A549 (cell line): ENCODE measurements around the gene LCN2.

Experiments used
- BHLHE40 ChIP-seq: IDR thresholded peaks from 2 replicates; pipeline ENCODE4 v1.6.1; 2012; ENCODE audit warnings: low read depth, low read length, inconsistent platforms
- EHF ChIP-seq: fragments of 250-450 bp; sonication (Bioruptor Pico); IDR thresholded peaks from 2 replicates; pipeline ENCODE4 v1.5.0; 2020; ENCODE audit warnings: mild to moderate bottlenecking
- EP300 ChIP-seq, 2 experiments: fragments of >200 bp; sonication (Bioruptor Twin); formaldehyde crosslinking; IDR thresholded peaks; 2 replicates in 1 of 2; 3 replicates in 1 of 2; pipeline ENCODE4 v1.6.1; 2016 to 2017
- ESRRA ChIP-seq: fragments of 150-350 bp; IDR thresholded peaks from 2 replicates; pipeline ENCODE4 v1.6.1; 2014; ENCODE audit warnings: mild to moderate bottlenecking, low read length, borderline replicate concordance
- MAZ ChIP-seq: fragments of 150-350 bp; IDR thresholded peaks from 2 replicates; pipeline ENCODE4 v1.6.1; 2014; ENCODE audit warnings: antibody characterized with exemption, low read depth, low read length, borderline replicate concordance
- POLR2A ChIP-seq: IDR thresholded peaks from 2 replicates; pipeline ENCODE4 v1.6.1; 2012; ENCODE audit warnings: mild to moderate bottlenecking, low read length
- RAD21 ChIP-seq, 2 experiments: fragments of >200 bp in 1 of 2; sonication (Bioruptor Twin) in 1 of 2; formaldehyde crosslinking in 1 of 2; IDR thresholded peaks in 1 of 2; conservative IDR thresholded peaks in 1 of 2; 2 replicates in 1 of 2; 3 replicates in 1 of 2; pipeline ENCODE4 v1.6.1; 2012 to 2018; ENCODE audit warnings: inconsistent platforms in 1 of 2
- RNF2 ChIP-seq: fragments of 200-600 bp; sonication (generic); IDR thresholded peaks from 2 replicates; pipeline ENCODE4 v1.6.1; 2016; ENCODE audit warnings: low read depth, mild to moderate bottlenecking, antibody characterized with exemption, moderate library complexity, borderline replicate concordance
- ZFP36 ChIP-seq: fragments of 450-650 bp; IDR thresholded peaks from 2 replicates; pipeline ENCODE4 v1.6.1; 2014; ENCODE audit warnings: borderline replicate concordance; ENCODE audit not compliant: partially characterized antibody
- TF ChIP-seq, protein P1 (sequence below): fragments of >200 bp; sonication (Bioruptor Twin); formaldehyde crosslinking; IDR thresholded peaks from 3 replicates; pipeline ENCODE4 v1.5.1; 2016
- TF ChIP-seq, protein P2 (sequence below): fragments of 200-600 bp; sonication (generic); IDR thresholded peaks from 2 replicates; pipeline ENCODE4 v1.6.1; 2016; ENCODE audit warnings: antibody characterized with exemption, mild to moderate bottlenecking, moderate library complexity
- TF ChIP-seq, protein P3 (sequence below): fragments of 250-450 bp; sonication (Bioruptor Pico); IDR thresholded peaks from 2 replicates; pipeline ENCODE4 v1.5.0; 2021; ENCODE audit warnings: mild to moderate bottlenecking, moderate library complexity, borderline replicate concordance
- TF ChIP-seq, protein P4 (sequence below): IDR thresholded peaks from 2 replicates; pipeline ENCODE4 v1.6.1; 2012
- TF ChIP-seq, protein P5 (sequence below): fragments of 150-350 bp; IDR thresholded peaks from 2 replicates; pipeline ENCODE4 v1.6.1; 2014; ENCODE audit warnings: low read depth, mild to moderate bottlenecking, low read length

DNA sequence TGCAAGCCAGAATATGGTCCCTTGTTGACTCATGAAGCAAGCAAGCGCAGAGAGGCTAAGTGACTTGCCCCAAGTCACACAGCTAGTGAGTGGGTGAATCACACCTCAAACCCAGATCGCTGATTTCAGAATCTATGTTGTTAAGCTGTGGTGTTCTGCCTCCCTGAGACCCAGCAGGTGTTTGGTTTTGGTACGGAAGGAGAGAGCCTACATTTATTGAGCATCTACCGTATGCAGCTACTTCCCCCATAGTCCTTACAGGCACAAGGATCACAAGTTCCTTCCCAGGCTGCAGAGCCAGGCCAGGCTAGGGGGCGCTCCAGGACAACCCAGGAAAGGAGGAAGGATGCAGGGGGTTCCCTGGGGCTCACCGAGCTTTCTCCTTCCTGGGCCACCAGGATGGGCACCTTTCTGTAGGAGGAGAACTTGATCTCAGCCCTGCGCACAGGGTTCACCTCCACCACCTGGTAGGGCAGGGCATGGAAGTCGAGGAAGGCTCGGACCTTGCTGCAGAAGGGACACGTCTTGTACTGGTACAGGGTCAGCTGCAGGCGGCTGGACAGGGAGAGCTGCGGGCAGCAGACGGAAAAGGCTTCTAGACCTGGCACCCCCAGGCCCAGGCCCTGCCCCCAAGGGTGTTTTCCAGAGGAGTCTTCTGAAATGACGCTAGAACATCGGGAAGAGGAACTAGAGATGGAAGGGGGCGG lies 24.2 kb upstream of the LCN2 start:
- peak; percentile 49 to 54 for TF ChIP-seq RAD21 (conservative IDR thresholded peaks at IDR 0.05 in 1 of 2, IDR thresholded peaks at IDR 0.05 in 1 of 2)
- TF ChIP-seq, protein P1, sequence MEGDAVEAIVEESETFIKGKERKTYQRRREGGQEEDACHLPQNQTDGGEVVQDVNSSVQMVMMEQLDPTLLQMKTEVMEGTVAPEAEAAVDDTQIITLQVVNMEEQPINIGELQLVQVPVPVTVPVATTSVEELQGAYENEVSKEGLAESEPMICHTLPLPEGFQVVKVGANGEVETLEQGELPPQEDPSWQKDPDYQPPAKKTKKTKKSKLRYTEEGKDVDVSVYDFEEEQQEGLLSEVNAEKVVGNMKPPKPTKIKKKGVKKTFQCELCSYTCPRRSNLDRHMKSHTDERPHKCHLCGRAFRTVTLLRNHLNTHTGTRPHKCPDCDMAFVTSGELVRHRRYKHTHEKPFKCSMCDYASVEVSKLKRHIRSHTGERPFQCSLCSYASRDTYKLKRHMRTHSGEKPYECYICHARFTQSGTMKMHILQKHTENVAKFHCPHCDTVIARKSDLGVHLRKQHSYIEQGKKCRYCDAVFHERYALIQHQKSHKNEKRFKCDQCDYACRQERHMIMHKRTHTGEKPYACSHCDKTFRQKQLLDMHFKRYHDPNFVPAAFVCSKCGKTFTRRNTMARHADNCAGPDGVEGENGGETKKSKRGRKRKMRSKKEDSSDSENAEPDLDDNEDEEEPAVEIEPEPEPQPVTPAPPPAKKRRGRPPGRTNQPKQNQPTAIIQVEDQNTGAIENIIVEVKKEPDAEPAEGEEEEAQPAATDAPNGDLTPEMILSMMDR = peak; percentile 69
- no peak for TF ChIP-seq POLR2A
- TF ChIP-seq, protein P2, sequence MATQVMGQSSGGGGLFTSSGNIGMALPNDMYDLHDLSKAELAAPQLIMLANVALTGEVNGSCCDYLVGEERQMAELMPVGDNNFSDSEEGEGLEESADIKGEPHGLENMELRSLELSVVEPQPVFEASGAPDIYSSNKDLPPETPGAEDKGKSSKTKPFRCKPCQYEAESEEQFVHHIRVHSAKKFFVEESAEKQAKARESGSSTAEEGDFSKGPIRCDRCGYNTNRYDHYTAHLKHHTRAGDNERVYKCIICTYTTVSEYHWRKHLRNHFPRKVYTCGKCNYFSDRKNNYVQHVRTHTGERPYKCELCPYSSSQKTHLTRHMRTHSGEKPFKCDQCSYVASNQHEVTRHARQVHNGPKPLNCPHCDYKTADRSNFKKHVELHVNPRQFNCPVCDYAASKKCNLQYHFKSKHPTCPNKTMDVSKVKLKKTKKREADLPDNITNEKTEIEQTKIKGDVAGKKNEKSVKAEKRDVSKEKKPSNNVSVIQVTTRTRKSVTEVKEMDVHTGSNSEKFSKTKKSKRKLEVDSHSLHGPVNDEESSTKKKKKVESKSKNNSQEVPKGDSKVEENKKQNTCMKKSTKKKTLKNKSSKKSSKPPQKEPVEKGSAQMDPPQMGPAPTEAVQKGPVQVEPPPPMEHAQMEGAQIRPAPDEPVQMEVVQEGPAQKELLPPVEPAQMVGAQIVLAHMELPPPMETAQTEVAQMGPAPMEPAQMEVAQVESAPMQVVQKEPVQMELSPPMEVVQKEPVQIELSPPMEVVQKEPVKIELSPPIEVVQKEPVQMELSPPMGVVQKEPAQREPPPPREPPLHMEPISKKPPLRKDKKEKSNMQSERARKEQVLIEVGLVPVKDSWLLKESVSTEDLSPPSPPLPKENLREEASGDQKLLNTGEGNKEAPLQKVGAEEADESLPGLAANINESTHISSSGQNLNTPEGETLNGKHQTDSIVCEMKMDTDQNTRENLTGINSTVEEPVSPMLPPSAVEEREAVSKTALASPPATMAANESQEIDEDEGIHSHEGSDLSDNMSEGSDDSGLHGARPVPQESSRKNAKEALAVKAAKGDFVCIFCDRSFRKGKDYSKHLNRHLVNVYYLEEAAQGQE = no peak
- TF ChIP-seq BHLHE40 = no peak
- no peak for TF ChIP-seq MAZ
- TF ChIP-seq ESRRA = no peak
- TF ChIP-seq EP300 (IDR thresholded peaks at IDR 0.05) = no peak
- TF ChIP-seq EHF = no peak
- TF ChIP-seq, protein P3, sequence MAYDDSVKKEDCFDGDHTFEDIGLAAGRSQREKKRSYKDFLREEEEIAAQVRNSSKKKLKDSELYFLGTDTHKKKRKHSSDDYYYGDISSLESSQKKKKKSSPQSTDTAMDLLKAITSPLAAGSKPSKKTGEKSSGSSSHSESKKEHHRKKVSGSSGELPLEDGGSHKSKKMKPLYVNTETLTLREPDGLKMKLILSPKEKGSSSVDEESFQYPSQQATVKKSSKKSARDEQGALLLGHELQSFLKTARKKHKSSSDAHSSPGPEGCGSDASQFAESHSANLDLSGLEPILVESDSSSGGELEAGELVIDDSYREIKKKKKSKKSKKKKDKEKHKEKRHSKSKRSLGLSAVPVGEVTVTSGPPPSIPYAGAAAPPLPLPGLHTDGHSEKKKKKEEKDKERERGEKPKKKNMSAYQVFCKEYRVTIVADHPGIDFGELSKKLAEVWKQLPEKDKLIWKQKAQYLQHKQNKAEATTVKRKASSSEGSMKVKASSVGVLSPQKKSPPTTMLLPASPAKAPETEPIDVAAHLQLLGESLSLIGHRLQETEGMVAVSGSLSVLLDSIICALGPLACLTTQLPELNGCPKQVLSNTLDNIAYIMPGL (CRISPR knock-in tag) = no peak
- peak; percentile 74 for TF ChIP-seq ZFP36
- TF ChIP-seq, protein P4, sequence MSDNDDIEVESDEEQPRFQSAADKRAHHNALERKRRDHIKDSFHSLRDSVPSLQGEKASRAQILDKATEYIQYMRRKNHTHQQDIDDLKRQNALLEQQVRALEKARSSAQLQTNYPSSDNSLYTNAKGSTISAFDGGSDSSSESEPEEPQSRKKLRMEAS = no peak
- TF ChIP-seq, protein P5, sequence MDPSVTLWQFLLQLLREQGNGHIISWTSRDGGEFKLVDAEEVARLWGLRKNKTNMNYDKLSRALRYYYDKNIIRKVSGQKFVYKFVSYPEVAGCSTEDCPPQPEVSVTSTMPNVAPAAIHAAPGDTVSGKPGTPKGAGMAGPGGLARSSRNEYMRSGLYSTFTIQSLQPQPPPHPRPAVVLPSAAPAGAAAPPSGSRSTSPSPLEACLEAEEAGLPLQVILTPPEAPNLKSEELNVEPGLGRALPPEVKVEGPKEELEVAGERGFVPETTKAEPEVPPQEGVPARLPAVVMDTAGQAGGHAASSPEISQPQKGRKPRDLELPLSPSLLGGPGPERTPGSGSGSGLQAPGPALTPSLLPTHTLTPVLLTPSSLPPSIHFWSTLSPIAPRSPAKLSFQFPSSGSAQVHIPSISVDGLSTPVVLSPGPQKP = no peak
- no peak for TF ChIP-seq RNF2
